Retinal pigment epithelial cell (primary cell): Measurements from ENCODE around the gene BCL6.

Source experiments
- DNase-seq: peaks from one replicate; pipeline ENCODE4 v3.0.0-alpha.2; 2010; ENCODE audit warnings: low read depth
- H3K4me3 ChIP-seq: 2 replicates; pipeline ENCODE4 v1.5.1; 2011; ENCODE audit warnings: mild to moderate bottlenecking, low read length, control low read depth, moderate library complexity
- CTCF ChIP-seq: conservative IDR thresholded peaks from 2 replicates; pipeline ENCODE4 v1.5.1; 2011; ENCODE audit warnings: low read depth, low read length, control low read depth, inconsistent platforms

Gene BCL6

GRCh38 chr3:187773233-187774184 is 28.2 kb upstream of the BCL6 start:
- H3K4me3 ChIP-seq: no peak overlapping the region
- TF ChIP-seq CTCF: no peak
- no peak for DNase-seq

GRCh38 chr3:187770224-187770623 is 25.0 kb upstream of the BCL6 start:
- no peak overlapping the region for H3K4me3 ChIP-seq
- TF ChIP-seq CTCF: no peak
- DNase-seq: no peak

DNA sequence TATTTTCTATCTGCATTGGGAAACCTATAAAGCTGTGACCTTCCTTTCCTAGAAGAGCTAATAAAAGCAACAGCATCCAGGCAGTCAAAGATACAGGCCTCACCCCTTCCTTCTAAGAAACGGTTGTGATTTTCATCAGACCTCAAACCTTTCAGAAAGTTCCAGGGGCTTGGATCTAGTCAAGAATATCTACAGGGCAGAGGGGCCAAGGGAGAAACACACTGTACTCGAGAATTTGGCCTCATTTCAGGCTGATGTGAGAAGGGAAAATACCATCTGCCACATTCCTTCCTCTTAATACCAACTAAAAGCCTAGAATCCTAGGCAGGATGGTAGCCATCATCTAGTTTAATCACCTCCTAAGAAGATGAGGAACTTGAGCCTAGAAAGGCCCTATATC is 24.5 kb upstream of the BCL6 start:
- no peak overlapping the region for H3K4me3 ChIP-seq
- DNase-seq: no peak
- no peak for TF ChIP-seq CTCF

DNA sequence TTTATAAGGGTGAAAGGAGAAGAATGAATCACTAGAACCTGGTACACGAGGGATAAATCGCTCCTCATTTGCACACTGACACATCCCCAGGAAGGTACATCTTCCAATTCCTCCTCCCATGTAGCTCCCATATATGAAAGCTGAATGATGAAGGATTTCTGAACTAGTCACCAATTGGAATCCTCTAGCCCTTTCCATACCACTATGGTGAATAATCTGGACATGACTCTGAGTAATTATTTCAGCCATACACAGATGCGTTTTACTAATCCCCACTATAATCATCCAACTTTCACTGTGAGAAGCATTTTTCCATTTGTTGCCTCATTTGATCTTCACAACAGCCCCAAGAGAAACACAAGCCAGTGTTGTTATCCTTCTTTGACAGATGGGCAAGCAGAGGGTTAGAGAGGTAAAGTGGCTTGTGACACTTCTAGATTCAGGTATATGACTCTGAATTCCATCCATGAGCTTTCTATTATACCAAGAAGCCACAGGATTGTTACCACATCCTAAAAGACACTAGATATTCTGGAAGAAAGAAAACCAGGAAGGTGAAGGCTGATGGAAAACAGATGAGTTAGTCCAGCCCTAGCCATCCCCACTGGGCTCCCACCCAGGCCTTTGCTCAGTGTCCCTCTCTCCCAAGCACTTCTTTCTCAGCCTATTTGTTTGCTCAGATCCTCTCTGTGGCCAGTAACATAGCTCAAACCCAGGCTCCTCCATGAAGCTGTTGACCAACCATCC is 22.2 kb upstream of the BCL6 start:
- TF ChIP-seq CTCF: no peak
- no peak overlapping the region for H3K4me3 ChIP-seq
- peak; percentile 66 for DNase-seq

GRCh38 chr3:187765342-187765741 is 20.1 kb upstream of the BCL6 start:
- TF ChIP-seq CTCF: no peak
- no peak for DNase-seq

DNA sequence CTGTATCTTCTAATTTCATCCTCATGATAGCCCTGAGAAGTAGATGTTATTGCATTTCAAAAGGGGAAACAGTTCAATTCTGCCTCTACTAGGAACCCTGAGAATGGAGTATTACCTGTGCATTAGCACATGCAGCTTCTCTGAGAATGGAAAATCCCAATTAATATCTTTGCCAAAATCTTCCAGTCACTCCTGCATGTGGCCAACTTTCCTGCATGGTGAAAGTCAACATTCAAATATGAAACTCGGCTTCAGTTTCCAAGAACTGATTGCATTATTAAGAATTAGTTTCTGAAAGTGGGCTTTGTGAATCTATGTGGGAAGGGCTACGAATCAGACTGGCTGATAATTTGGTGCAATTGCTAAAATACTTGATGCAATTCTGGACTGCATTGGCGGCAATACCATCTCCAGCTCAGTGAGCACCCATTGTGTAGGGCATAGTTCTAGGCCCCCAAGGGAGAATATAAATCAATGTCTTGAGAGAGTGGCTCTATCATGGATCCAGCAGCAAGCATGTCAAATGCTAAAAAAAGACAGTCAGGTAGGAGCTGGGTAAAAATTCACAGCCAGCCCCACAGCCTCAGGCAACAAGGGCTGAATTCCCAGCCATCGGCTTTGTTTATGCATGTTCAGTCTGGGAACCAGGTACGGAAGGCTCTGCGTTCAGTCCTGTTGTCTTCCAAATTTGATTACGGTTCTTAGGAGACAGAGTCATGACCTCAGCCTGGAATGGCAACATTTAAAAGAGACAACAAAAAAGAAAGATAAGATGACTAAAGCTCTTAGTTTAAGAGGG is 18.8 kb upstream of the BCL6 start:
- H3K4me3 ChIP-seq: no peak overlapping the region
- TF ChIP-seq CTCF: no peak
- no peak for DNase-seq

More at GRCh38 chr3:187765342-187765741, 20.1 kb upstream of the BCL6 start:
- no peak overlapping the region for H3K4me3 ChIP-seq
